Measurements from ENCODE around the gene CNTFR.

DNA sequence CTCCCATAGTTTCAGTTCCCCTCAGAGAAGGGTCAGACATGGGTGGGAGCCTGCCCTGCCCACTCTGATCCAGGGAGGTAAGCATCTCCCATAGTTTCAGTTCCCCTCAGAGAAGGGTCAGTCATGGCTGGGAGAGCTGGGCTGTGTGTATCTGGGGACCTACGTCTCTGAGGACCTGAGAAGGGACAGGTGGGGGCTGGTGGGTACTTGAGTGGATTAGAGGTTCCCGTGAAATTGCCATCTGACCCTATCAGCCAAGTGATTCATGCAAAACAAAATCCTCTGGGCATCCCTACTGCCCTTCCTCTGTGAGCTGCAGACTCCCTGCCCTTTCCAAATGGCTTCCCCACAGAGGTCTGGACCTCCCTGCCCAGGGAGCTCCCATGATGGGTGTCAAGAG is 70.6 kb downstream of the CNTFR start:
- TF ChIP-seq NFXL1 (IDR thresholded peaks at IDR 0.05; ENCODE audit: borderline replicate concordance) (no peak), EP300 (IDR thresholded peaks at IDR 0.05; ENCODE audit: borderline replicate concordance in 1 of 2, control insufficient read depth in 1 of 2, low read depth in 2 of 2, low read length in 2 of 2) (no peak), BHLHE40 (IDR thresholded peaks at IDR 0.05; ENCODE audit: borderline replicate concordance in 1 of 2, low read depth in 2 of 2, low read length in 1 of 2) (no peak), JUNB (IDR thresholded peaks at IDR 0.05) (no peak), BMI1 (IDR thresholded peaks at IDR 0.05; ENCODE audit: borderline replicate concordance) (no peak), JUND (IDR thresholded peaks at IDR 0.05; ENCODE audit: low read depth, low read length) (no peak), TARDBP (IDR thresholded peaks at IDR 0.05; ENCODE audit: borderline replicate concordance) (no peak)
- TF ChIP-seq, protein P1, sequence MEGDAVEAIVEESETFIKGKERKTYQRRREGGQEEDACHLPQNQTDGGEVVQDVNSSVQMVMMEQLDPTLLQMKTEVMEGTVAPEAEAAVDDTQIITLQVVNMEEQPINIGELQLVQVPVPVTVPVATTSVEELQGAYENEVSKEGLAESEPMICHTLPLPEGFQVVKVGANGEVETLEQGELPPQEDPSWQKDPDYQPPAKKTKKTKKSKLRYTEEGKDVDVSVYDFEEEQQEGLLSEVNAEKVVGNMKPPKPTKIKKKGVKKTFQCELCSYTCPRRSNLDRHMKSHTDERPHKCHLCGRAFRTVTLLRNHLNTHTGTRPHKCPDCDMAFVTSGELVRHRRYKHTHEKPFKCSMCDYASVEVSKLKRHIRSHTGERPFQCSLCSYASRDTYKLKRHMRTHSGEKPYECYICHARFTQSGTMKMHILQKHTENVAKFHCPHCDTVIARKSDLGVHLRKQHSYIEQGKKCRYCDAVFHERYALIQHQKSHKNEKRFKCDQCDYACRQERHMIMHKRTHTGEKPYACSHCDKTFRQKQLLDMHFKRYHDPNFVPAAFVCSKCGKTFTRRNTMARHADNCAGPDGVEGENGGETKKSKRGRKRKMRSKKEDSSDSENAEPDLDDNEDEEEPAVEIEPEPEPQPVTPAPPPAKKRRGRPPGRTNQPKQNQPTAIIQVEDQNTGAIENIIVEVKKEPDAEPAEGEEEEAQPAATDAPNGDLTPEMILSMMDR (IDR thresholded peaks at IDR 0.05 in 2 of 3, conservative IDR thresholded peaks at IDR 0.05 in 1 of 3; ENCODE audit: control insufficient read depth in 2 of 3, extremely low read depth in 1 of 3, insufficient read depth in 1 of 3, low read depth in 3 of 3, low read length in 3 of 3) = no peak
